ENCODE results near the gene NPW.

Gene NPW

GRCh38 chr16:2037115-2037514, 17.5 kb downstream of the NPW start:
- no peak for FAIRE-seq

- no peak for FAIRE-seq
Observed at GRCh38 chr16:2037647-2038381, 18.2 kb downstream of the NPW start.

DNA sequence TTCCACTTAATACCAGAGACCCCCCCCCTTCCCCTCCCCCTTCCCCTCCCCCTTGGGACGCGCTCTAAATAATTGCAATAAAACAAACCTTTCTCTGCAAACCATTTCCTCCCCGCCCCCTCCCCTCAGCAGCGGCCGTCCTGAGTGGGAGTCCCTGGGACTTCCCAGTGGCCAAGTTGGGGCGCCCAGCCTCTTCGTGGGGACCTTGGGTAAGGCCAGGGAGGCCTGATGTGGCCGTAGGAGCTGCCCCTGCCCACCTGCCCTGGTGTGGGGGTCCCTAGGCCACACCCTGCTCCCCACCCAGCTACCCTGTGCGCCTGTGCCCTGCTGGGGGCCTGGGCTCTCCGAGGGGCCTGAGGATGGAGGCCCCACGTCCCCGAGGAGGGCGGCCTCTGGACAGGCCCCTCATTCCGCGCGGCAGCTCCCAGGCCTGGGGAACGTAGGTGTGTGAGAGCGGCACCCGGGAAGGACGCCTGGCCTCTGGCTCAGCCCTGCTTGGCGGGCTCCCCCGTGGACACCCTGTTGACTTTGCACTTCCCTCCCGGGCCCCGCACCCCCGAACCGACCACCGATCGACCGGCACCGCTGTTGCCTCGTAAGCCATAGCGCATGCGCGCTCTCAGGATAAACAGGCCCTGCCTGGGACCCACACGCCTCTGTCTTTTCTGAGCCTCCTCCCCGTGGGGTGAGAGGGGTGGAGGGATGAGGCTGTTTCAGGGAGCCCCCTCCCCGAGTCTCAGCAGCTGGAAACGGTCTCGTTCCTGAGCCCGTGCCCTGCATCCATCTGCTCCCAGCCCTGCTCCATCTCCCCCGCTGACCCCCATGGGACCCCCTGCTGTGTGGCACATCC, 19.0 kb downstream of the NPW start:
- no peak for FAIRE-seq

GRCh38 chr16:2039274-2040031, 19.9 kb downstream of the NPW start:
- peak; percentile 72 for FAIRE-seq

DNA sequence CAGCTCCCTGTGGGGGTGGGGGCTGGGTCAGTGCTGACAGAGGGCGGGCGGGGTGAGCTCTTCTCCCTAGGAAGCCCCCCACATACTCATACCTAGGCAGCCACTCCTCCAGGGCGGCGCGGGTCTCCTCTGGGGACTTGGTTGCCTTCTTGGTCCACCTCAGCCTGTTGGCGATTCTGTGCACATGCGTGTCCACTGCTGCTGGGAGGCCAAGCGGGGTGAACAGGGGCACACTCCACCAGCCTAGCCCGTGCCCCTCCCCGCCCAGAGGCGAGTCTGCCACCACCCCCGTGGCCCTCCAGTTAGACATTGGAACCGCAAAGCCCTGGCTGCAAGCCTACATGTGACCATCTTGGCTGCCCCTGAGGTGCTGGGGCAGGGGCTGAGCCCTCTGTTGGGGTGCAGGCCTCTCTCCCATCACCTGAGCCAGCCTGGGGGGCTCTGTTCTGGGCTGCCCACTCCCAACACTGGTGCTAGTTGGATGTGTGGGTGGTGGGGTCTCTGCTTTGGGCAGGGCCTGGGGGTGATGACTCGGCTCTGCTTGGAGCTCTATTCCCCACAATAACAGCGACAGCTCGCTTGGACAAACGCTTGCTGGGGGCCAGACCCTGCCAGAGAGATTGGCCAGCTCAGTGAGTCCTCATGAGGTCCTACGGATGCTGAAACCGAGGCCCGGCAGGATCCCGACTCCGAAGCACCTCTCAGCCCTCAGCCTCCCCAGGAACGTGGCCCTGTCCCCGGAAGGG, 20.6 kb downstream of the NPW start:
- FAIRE-seq: no peak

- FAIRE-seq: no peak
Observed at GRCh38 chr16:2040787-2041522, 21.4 kb downstream of the NPW start.

- no peak for FAIRE-seq
Observed at GRCh38 chr16:2042171-2042985, 22.8 kb downstream of the NPW start.

DNA sequence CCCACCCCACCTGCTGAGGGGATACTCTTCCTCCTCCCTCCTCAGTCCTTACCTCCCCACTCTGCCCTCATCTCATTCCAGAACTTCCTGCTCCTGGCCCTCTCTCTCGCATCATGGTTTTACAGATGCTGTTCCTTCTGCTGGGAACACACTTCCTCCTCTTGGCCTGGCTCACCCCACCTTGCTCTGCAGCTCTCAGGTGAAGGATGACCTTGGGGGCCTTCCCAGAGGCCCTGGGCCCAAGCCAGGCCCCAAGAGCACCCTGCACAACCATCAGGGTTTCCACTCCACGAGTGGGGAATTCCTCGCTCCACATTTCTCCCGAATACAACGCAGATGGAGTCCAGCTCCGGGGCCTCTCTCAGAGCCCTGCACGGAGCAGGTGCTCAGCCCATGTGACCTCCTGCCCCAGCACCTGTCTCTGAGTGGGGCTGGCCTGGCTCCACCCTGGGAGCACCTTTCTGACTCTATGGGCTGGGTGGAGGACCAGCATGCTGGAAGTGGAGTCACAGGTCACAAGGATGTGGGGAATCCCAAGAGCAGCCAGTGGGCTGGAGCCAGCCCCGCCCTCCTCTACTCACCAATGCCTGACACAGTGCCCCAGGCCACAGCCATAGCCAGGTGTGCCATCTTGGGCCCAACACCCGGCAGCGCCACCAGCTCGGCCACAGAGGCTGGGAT, 23.5 kb downstream of the NPW start:
- no peak for FAIRE-seq

GRCh38 chr16:2043667-2044451, 24.3 kb downstream of the NPW start:
- no peak for FAIRE-seq

DNA sequence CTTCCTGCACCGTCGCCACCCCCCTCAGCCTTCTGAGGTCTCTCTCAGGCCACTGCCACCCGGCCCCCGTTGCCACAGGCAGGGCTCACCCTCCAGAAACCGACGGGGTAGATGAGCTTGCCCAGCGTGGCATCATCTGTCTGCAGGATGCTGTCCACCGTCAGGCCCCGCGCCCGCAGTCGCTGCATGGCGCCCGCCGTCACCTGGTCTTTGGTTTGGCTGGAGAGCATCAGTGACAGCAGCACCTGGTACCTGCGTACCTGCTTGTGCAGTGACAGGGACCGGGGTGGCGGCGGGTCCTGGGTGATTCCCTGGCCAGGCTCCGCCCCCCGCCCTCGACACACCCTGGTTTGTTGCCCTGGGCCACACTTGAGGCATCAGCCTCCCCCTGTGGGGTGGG, 25.0 kb downstream of the NPW start:
- no peak for FAIRE-seq

DNA sequence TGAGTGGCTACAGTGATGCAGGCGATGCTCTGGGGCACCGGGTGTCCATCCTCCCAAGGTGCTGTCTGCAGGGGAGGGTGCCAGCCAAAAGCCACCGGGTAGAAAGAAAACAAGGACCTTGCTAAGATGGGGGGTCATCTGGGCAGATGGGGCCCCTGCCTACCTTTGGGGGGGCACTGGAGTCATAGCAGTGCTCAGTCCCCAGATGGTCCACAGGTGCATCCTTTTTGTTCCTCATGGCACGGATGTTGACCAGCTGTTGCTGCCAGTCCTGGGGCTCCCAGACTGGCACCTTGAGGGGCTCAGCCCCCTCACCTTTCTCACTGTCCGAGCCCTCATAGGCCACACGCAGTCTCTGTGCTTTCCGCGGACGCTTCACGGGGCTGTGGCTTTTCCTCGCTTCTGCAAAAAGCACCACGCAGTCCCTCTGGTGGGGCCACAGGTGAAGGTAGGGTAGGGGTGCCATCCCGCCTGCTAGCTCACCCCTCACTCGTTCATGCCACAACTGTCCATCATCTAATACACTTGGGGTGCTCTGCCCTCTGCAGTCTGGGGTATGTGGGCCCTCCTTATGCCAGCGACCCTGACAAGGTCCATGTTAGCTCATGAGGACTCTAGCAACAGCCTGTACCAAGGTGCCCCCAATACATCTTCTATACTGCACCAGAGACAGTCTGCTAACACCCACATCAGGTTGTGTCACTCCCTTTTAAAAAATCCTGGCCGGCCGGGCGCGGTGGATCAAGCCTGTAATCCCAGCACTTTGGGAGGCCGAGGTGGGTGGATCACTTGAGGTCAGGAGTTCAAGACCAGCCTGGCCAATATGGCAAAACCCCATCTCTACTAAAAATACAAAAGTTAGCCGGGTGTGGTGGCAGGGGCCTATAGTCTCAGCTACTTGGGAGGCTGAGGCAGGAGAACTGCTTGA, 26.6 kb downstream of the NPW start:
- no peak for FAIRE-seq

GRCh38 chr16:2046893-2047329, 27.3 kb downstream of the NPW start:
- no peak for FAIRE-seq

DNA sequence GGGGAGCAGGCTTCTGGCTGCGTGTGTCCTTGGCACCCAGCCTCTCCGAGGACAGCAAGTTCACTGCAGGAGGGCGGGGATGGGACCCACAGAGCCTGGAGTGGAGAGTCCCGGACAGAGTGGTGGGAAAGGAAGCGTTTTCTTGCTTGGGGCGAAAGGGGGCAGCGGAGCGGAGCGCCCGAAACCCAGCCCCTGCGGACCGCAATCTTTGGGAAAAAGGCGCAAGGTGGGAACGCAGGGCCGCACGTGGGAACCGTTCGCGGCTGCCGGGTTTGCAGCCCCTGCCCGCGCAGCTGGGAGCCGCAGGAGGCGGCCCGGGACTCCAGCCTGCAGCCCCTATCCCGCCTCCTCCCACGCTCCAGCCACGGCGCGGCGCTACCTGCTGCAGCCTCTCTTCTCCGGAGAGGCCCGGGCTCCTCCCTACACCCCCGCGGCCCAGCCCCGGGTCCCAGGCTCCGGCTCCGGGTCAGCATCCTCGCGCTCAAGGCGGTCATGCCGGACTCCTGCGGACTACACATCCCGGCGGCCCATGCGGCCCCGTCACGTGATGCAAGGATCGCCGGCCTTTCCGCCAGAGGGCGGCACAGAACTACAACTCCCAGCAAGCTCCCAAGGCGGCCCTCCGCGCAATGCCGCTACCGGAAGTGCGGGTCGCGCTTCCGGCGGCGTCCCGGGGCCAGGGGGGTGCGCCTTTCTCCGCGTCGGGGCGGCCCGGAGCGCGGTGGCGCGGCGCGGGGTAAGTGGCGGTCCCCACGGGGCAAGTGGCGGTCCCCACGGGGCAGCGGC, 27.9 kb downstream of the NPW start, which contains the start of the genes NTHL1 and TSC2:
TSS of gene NTHL1 (minus strand) at position 505 of the 786 bp plus-strand sequence. CDS start at position 494, 11 bp downstream.
TSS of gene TSC2 (plus strand) at position 656 of the 786 bp plus-strand sequence. CDS start 631 bp downstream, outside the sequence.
- no peak for FAIRE-seq

DNA sequence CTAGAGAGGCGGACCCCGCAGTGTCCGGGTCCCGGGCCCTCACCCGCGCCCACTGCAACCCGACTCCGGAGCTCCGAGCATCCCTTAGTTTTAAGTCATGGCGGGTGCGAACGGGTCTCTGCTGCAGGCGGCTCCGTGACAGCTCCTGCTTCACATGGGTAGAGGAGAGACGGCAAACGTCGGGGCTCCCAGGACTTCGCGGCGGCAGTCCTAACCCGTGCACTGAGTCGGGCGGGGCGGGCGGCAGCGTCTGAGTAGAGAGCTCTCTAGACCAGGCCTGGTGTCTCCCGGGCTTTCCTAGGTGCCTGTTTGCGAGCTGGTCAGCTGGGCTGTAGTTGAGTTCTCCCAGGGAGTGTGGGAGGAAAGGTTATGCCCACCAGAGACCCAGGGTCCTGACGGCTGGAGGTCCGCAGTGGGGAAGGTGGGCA, 28.5 kb downstream of the NPW start:
- FAIRE-seq: no peak

DNA sequence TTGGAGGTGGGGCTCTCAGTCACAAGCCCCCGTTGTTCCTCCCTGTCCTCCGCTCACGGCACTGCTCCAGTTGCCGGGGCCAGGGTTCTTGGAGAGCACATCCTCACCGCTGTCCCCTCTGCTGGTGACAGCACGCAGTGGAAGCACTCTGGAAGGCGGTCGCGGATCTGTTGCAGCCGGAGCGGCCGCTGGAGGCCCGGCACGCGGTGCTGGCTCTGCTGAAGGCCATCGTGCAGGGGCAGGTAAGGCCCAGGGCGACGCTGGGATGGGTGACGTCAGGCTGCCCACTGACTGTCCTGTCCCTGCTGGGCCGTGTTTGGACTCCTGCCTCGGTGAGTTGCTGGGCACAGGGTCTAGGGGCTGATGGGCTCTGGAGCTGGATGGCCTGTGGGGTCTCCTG, 33.6 kb downstream of the NPW start:
- FAIRE-seq: no peak

- FAIRE-seq: no peak
Observed at GRCh38 chr16:2053897-2054296, 34.3 kb downstream of the NPW start.
